Heart left ventricle (tissue), 13 donors: Measurements from ENCODE around the gene CCDC127.

Source experiments
- CTCF ChIP-seq, 12 donors: fragments of 200-600 bp; sonication (generic) in 4 of 12; IDR thresholded peaks; one replicate each; pipeline versions ENCODE4 v1.5.0 to v1.8.0; 2018 to 2022; ENCODE audit warnings: antibody characterized with exemption in 12 of 12, mild to moderate bottlenecking in 5 of 12
- POLR2A ChIP-seq, 2 donors: fragments of 450-650 bp; IDR thresholded peaks; one replicate each; pipeline ENCODE4 v1.6.1; 2017; ENCODE audit warnings: antibody characterized with exemption in 2 of 2, mild to moderate bottlenecking in 2 of 2, moderate library complexity in 2 of 2
- donor health status: ischemic (EF 13 %, LVEDD 7.1; RV severe dilation, severe dysfunction).
- donor health status: DM: no; HTN: yes; CAD: no.
- donor health status: DM: no; HTN: no; CAD: no.
- donor health status: ischemic (EF 25% LVEDD 6.9; RV normal size, moderate dysfunction).
- donor health status: ischemic (EF 25% LVEDD 5.7; RV mildly dilated, moderate dysfunction).
- donor health status: ischemic (EF 35%, LVEDD 5.7; RV mildly dilated, moderate dysfunction).
- donor health status: nonischemic (EF 11% LVEDD 7.7; RV severe dilation, severe dysfunction).
- donor health status: DM: yes; HTN: yes; CAD: no.
- donor health status: PGD.
- donor health status: ischemic (EF 29% LVEDD 5.4; RV normal size, mild dysfunction).
- donor health status: nonischemic (EF 23%, LVEDD 6.1; RV moderate dilation, normal function).

- TF ChIP-seq CTCF (IDR thresholded peaks at IDR 0.05) (no peak), POLR2A (IDR thresholded peaks at IDR 0.05) (no peak)
These were observed 59.0 kb downstream of the CCDC127 start for GRCh38 chr5:158807-159447.
